Anterior cingulate cortex (tissue), 58 donors: ENCODE data around the gene UTP18.
"Not testable (repeated sequence)": the region's sequence is repeated elsewhere in the genome, so short reads cannot be mapped to it uniquely, and the experiment has no call there.

Experiments
- DNase-seq, 58 donors: peaks; one replicate each; lab custom pipeline; 2025; lab: John Stamatoyannopoulos, UW

UTP18 gene

GRCh38 chr17:51325471-51325870 lies 65.1 kb downstream of the UTP18 start:
- no peak for DNase-seq

GRCh38 chr17:51330861-51331503 lies 70.6 kb downstream of the UTP18 start:
- not testable (repeated sequence) for DNase-seq

- no peak for DNase-seq
Observed at GRCh38 chr17:51335006-51335590, 74.8 kb downstream of the UTP18 start.

GRCh38 chr17:51335883-51336822 lies 75.8 kb downstream of the UTP18 start:
- peak in 7 of 58 donors; percentile 11 to 53 (median 31) for DNase-seq

GRCh38 chr17:51341457-51341856 lies 81.1 kb downstream of the UTP18 start:
- DNase-seq = no peak

- DNase-seq = no peak
Observed at GRCh38 chr17:51342257-51342656, 81.9 kb downstream of the UTP18 start.

GRCh38 chr17:51344532-51344931 lies 84.2 kb downstream of the UTP18 start:
- DNase-seq = no peak

GRCh38 chr17:51346218-51346982 lies 86.1 kb downstream of the UTP18 start:
- peak in 48 of 58 donors; percentile 9 to 81 (median 44) for DNase-seq
